ENCODE data around the gene FGF4.

The FGF4 gene

GRCh38 chr11:69726019-69726418, 49.1 kb downstream of the FGF4 start:
- DNase-seq (ENCODE audit: low read depth) = no peak

- no peak for DNase-seq (ENCODE audit: low read depth)
These were observed 53.4 kb downstream of the FGF4 start for GRCh38 chr11:69721745-69722144.

- DNase-seq (ENCODE audit: low read depth) = no peak
These were observed 54.0 kb downstream of the FGF4 start for GRCh38 chr11:69721106-69721505.
